SK-N-SH (cell line): Measurements from ENCODE around the gene KIFC3. TPM values are rescaled to one million over a fixed set of nuclear protein-coding genes. Genes with fewer than 3 reads are reported as not detected.

Experiments used
- CTCF ChIA-PET: fragments of 300-600, 350-600 bp; formaldehyde crosslinking; extraction: SDS; loops from one replicate; lab custom pipeline; 2021; lab: Yijun Ruan, JAX
- POLR2A ChIA-PET: fragments of 350-600 bp; sonication (Branson Sonifier 250); formaldehyde crosslinking; extraction: SDS; loops from one replicate; lab custom pipeline; 2020; ENCODE audit warnings: antibody characterized with exemption, inconsistent platforms; lab: Yijun Ruan, JAX
- DNase-seq: peaks from one replicate; pipeline ENCODE4 v3.0.0; 2012
- H2AFZ ChIP-seq: fragments of 200-600 bp; sonication (generic); 2 replicates; pipeline ENCODE4 v1.8.1; 2016; ENCODE audit warnings: antibody characterized with exemption, mild to moderate bottlenecking, low read depth
- H3F3A ChIP-seq: fragments of 200-600 bp; sonication (generic); replicated peaks from 2 replicates; pipeline ENCODE3; 2016; ENCODE audit warnings: antibody characterized with exemption, mild to moderate bottlenecking; ENCODE audit not compliant: insufficient read depth
- H3K27ac ChIP-seq, 2 experiments: fragments of 200-500 bp in 1 of 2; fragments of 200-600 bp in 1 of 2; sonication (Bioruptor generic) in 1 of 2; sonication (generic), shearing (Covaris generic) in 1 of 2; 2 replicates each; pipeline versions ENCODE4 v1.5.1 to v1.6.1; 2014 to 2016; ENCODE audit warnings: low read depth in 2 of 2, inconsistent platforms in 1 of 2, low read length in 1 of 2, mild to moderate bottlenecking in 1 of 2, mixed read lengths in 1 of 2
- H3K27me3 ChIP-seq: fragments of 200-600 bp; sonication (generic), shearing (Covaris generic); 2 replicates; pipeline ENCODE4 v1.6.1; 2016; ENCODE audit warnings: mixed run types; ENCODE audit not compliant: insufficient read depth
- H3K36me3 ChIP-seq, 2 experiments: fragments of 200-500 bp in 1 of 2; fragments of 200-600 bp in 1 of 2; sonication (Bioruptor generic) in 1 of 2; sonication (generic) in 1 of 2; replicated peaks in 1 of 2; 2 replicates each; pipeline versions ENCODE3 to v1.5.1; 2014 to 2016; ENCODE audit warnings: low read length in 1 of 2, mild to moderate bottlenecking in 1 of 2; ENCODE audit not compliant: insufficient read depth in 2 of 2, control insufficient read depth in 1 of 2
- H3K4me1 ChIP-seq, 2 experiments: fragments of 200-500 bp in 1 of 2; fragments of 200-600 bp in 1 of 2; sonication (Bioruptor generic) in 1 of 2; sonication (generic), shearing (Covaris generic) in 1 of 2; 2 replicates each; pipeline versions ENCODE4 v1.5.1 to v1.6.1; 2014 to 2016; ENCODE audit warnings: low read depth in 1 of 2, low read length in 1 of 2, mixed run types in 1 of 2; ENCODE audit not compliant: insufficient read depth in 2 of 2, control insufficient read depth in 1 of 2
- H3K4me2 ChIP-seq: fragments of 200-600 bp; sonication (generic), shearing (Covaris generic); 2 replicates; pipeline ENCODE4 v1.6.1; 2017; ENCODE audit warnings: mixed run types
- H3K4me3 ChIP-seq, 2 experiments: fragments of 200-500 bp in 1 of 2; fragments of 200-600 bp in 1 of 2; sonication (Bioruptor generic) in 1 of 2; sonication (generic), shearing (Covaris generic) in 1 of 2; 2 replicates each; pipeline versions ENCODE4 v1.5.1 to v1.8.1; 2014 to 2016; ENCODE audit warnings: low read depth in 2 of 2, inconsistent platforms in 1 of 2, low read length in 1 of 2, mild to moderate bottlenecking in 1 of 2, mixed read lengths in 1 of 2, moderate library complexity in 1 of 2
- H3K79me2 ChIP-seq: fragments of 200-600 bp; sonication (generic); 2 replicates; pipeline ENCODE4 v1.8.1; 2017; ENCODE audit warnings: mild to moderate bottlenecking; ENCODE audit not compliant: insufficient read depth
- H3K9ac ChIP-seq: fragments of 200-600 bp; sonication (generic); 2 replicates; pipeline ENCODE4 v1.6.1; 2017; ENCODE audit warnings: mixed run types
- H3K9me2 ChIP-seq: fragments of 200-600 bp; sonication (generic); 2 replicates; pipeline ENCODE4 v1.6.1; 2017; ENCODE audit warnings: mixed run types
- H3K9me3 ChIP-seq: fragments of 200-600 bp; sonication (generic); 2 replicates; pipeline ENCODE4 v1.6.1; 2017; ENCODE audit warnings: mixed run types, mild to moderate bottlenecking, moderate library complexity
- H4K20me1 ChIP-seq: fragments of 200-600 bp; sonication (generic); 2 replicates; pipeline ENCODE4 v1.6.1; 2017; ENCODE audit warnings: mild to moderate bottlenecking, mixed run types; ENCODE audit not compliant: insufficient read depth
- CTCF ChIP-seq: fragments of 200-600 bp; sonication (generic); IDR thresholded peaks from 2 replicates; pipeline ENCODE4 v1.6.1; 2017; ENCODE audit warnings: antibody characterized with exemption, mild to moderate bottlenecking, moderate library complexity
- EP300 ChIP-seq, 2 experiments: IDR thresholded peaks; 2 replicates each; pipeline versions ENCODE4 v1.4.0 to v1.6.1; 2012; ENCODE audit warnings: borderline replicate concordance in 1 of 2, low read depth in 1 of 2, low read length in 1 of 2
- FOXJ3 ChIP-seq: sonication (generic); formaldehyde crosslinking; IDR thresholded peaks from 2 replicates; pipeline ENCODE4 v1.5.1; 2020; ENCODE audit warnings: mild to moderate bottlenecking, missing genetic modification reagents
- GABPA ChIP-seq: IDR thresholded peaks from 2 replicates; pipeline ENCODE4 v1.4.0; 2012; ENCODE audit warnings: low read depth, mild to moderate bottlenecking
- GATA2 ChIP-seq: sonication (generic); formaldehyde crosslinking; IDR thresholded peaks from 2 replicates; pipeline ENCODE4 v1.5.0; 2020; ENCODE audit warnings: mild to moderate bottlenecking, missing genetic modification reagents
- JUND ChIP-seq: IDR thresholded peaks from 2 replicates; pipeline ENCODE4 v1.4.0; 2012
- MAX ChIP-seq: IDR thresholded peaks from 2 replicates; pipeline ENCODE4 v1.4.0; 2012; ENCODE audit warnings: low read depth
- MXI1 ChIP-seq: IDR thresholded peaks from 2 replicates; pipeline ENCODE4 v1.6.1; 2012; ENCODE audit warnings: mild to moderate bottlenecking, low read depth, low read length, improper control_type of control experiment
- NFIC ChIP-seq: IDR thresholded peaks from 2 replicates; pipeline ENCODE4 v1.4.0; 2012; ENCODE audit warnings: borderline replicate concordance
- RAD21 ChIP-seq: IDR thresholded peaks from 2 replicates; pipeline ENCODE4 v1.6.1; 2012; ENCODE audit warnings: mild to moderate bottlenecking, low read length
- RCOR1 ChIP-seq: fragments of 150-350 bp; IDR thresholded peaks from 2 replicates; pipeline ENCODE4 v1.6.1; 2017; ENCODE audit warnings: antibody characterized with exemption, low read length
- REST ChIP-seq: IDR thresholded peaks from 2 replicates; pipeline ENCODE4 v1.6.1; 2012; ENCODE audit warnings: mild to moderate bottlenecking, low read depth, low read length, moderate library complexity
- RFX5 ChIP-seq: IDR thresholded peaks from 2 replicates; pipeline ENCODE4 v1.6.1; 2012; ENCODE audit warnings: mild to moderate bottlenecking, improper control_type of control experiment, low read length
- SMC3 ChIP-seq: IDR thresholded peaks from 2 replicates; pipeline ENCODE4 v1.6.1; 2012; ENCODE audit warnings: low read depth, low read length, improper control_type of control experiment
- TAF1 ChIP-seq: IDR thresholded peaks from 2 replicates; pipeline ENCODE4 v1.6.1; 2012; ENCODE audit warnings: low read depth, mild to moderate bottlenecking, low read length, moderate library complexity, borderline replicate concordance
- TEAD4 ChIP-seq: IDR thresholded peaks from 2 replicates; pipeline ENCODE4 v1.4.0; 2012; ENCODE audit warnings: mild to moderate bottlenecking, borderline replicate concordance; ENCODE audit not compliant: insufficient read depth
- USF1 ChIP-seq: IDR thresholded peaks from 2 replicates; pipeline ENCODE4 v1.4.0; 2012; ENCODE audit warnings: low read depth, borderline replicate concordance
- WGBS: methylation state at CpG from one replicate; pipeline ENCODE4 v1.1.6; 2017; ENCODE audit warnings: low lambda C conversion rate; 5-methylcytosine and 5-hydroxymethylcytosine counted together
- polyA plus RNA-seq, 3 experiments: library from polyadenylated mRNA; depleted of rRNA; stranded (reverse); fragments of >200 nt; gene quantifications; 2 replicates each; pipeline ENCODE4 v1.2.3, GENCODE V29; 2012
- small RNA-seq, 7 experiments: library from RNA; depleted of rRNA; stranded (forward); fragments of <200 nt; gene quantifications; one replicate each; pipeline ENCODE3, GENCODE V24; 2012

The KIFC3 gene
- polyA plus RNA-seq, 1 of the 3 experiments (the other 2 are of a cell fraction), result 65.4 TPM

GRCh38 chr16:57709663-57710062 lies 92.6 kb downstream of the KIFC3 start:
- no peak overlapping the region for H3K4me3 ChIP-seq
- H4K20me1 ChIP-seq, result no peaks in the 10 kb centered on the region
- H3K27me3 ChIP-seq, result peaks cover 5% of the 10 kb centered on the region; the same call in 1 of the 2 replicates
- H3K4me2 ChIP-seq, result no peak overlapping the region
- WGBS, result 73% methylated on average over 3 of the region's 3 CpGs
- ChIA-PET CTCF (interaction anchor here (0.8 kb wide), 1 partner anchor 27 kb away, joined by 3 read pairs; no protein-coding TSS in a partner anchor), POLR2A (no interaction called here)
- H3F3A ChIP-seq, result no peaks in the 10 kb centered on the region
- no peaks in the 10 kb centered on the region; a peak in 1 of 4 replicates for H3K4me1 ChIP-seq
- no peaks in the 10 kb centered on the region for H3K36me3 ChIP-seq
- TF ChIP-seq CTCF (no peak), RCOR1 (no peak), FOXJ3 (CRISPR knock-in tag) (no peak), REST (no peak), RAD21 (no peak), NFIC (no peak), MXI1 (no peak), TEAD4 (no peak), USF1 (no peak), EP300 (IDR thresholded peaks at IDR 0.05; ENCODE audit: borderline replicate concordance in 1 of 2, low read depth in 1 of 2, low read length in 1 of 2) (no peak), JUND (no peak), MAX (no peak), RFX5 (no peak), SMC3 (no peak), GABPA (no peak), GATA2 (no peak), TAF1 (no peak)
- no peaks in the 10 kb centered on the region for H3K79me2 ChIP-seq
- no peak overlapping the region for H2AFZ ChIP-seq
- no peak for DNase-seq
- H3K9me3 ChIP-seq, result no peaks in the 10 kb centered on the region
- H3K27ac ChIP-seq, result no peak overlapping the region
- H3K9ac ChIP-seq, result no peak overlapping the region
- H3K9me2 ChIP-seq, result no peaks in the 10 kb centered on the region

Small RNAs within 50 kb of the gene (small RNA-seq; reads per million reads assigned to genes)
- gene MIR6772, result 0 reads per million in 7 experiments
- gene RNU6-20P, result 0.98 to 62.2 (median 6.3) reads per million in 7 experiments

Other genes with a start within 250 kb of the KIFC3 start
- gene ADGRG1, start 173.9 kb downstream of the KIFC3 start, polyA plus RNA-seq (2012; rRNA removed), result 2.6 and 7.4 TPM in 2 replicates
- not detected in 2 replicates for gene ADGRG3, start 134.2 kb downstream of the KIFC3 start, polyA plus RNA-seq (2012; rRNA removed)
- gene DRC7, start 107.7 kb downstream of the KIFC3 start, polyA plus RNA-seq (2012; rRNA removed), result 0.58 and 0.94 TPM in 2 replicates
- 39.2 and 43.7 TPM in 2 replicates for gene KATNB1, start 66.7 kb downstream of the KIFC3 start, polyA plus RNA-seq (2012; rRNA removed)
- gene CNGB1, start 168.6 kb upstream of the KIFC3 start, polyA plus RNA-seq (2012; rRNA removed), result 0.05 TPM in 1 of 2 replicates, not detected in the other
- 4.8 and 7.6 TPM in 2 replicates for gene ZNF319, start 198.2 kb upstream of the KIFC3 start, polyA plus RNA-seq (2012; rRNA removed)
- 87.3 and 94.1 TPM in 2 replicates for gene USB1, start 198.9 kb upstream of the KIFC3 start, polyA plus RNA-seq (2012; rRNA removed)
- gene MMP15, start 223.3 kb upstream of the KIFC3 start, polyA plus RNA-seq (2012; rRNA removed), result 2.6 and 3.1 TPM in 2 replicates